PC-9 (cell line): ENCODE data around the gene CCDC87. TPM values are rescaled to one million over a fixed set of nuclear protein-coding genes. Genes with fewer than 3 reads are reported as not detected.

ENCODE experiments used
- BruUV-seq: library from RNA; stranded (reverse); fragments of 400-500 nt; replicated peaks from 2 replicates; lab custom pipeline; 2021; lab: Mats Ljungman, UMichigan
- CTCF ChIA-PET: fragments of 300-600 bp; sonication (Branson Sonifier 250); formaldehyde crosslinking; loops from one replicate; lab custom pipeline; 2022; ENCODE audit warnings: antibody characterized with exemption; lab: Charles Lee
- POLR2A ChIA-PET: fragments of 300-600 bp; sonication (Branson Sonifier 250); formaldehyde crosslinking; loops from one replicate; lab custom pipeline; 2022; ENCODE audit warnings: antibody characterized with exemption; ENCODE audit not compliant: unreplicated experiment; lab: Charles Lee
- DNase-seq, 2 experiments: peaks; one replicate each; pipeline versions ENCODE4 v3.0.0 to v3.0.0-alpha.2; 2015 to 2022; ENCODE audit warnings: mixed read lengths in 1 of 2
- H2AFZ ChIP-seq: fragments of 200-600 bp; sonication (generic); 2 replicates; pipeline ENCODE4 v1.8.1; 2017; ENCODE audit warnings: antibody characterized with exemption
- H3F3A ChIP-seq: fragments of 200-600 bp; sonication (generic); 2 replicates; pipeline ENCODE4 v1.8.1; 2017; ENCODE audit warnings: antibody characterized with exemption, mild to moderate bottlenecking, low read depth; ENCODE audit not compliant: insufficient read depth
- H3K27ac ChIP-seq: fragments of 200-600 bp; sonication (generic); 2 replicates; pipeline ENCODE4 v1.6.1; 2016; ENCODE audit warnings: mixed run types
- H3K27me3 ChIP-seq: fragments of 200-600 bp; sonication (generic); 2 replicates; pipeline ENCODE4 v1.6.1; 2016; ENCODE audit warnings: low read depth, mixed run types; ENCODE audit not compliant: insufficient read depth
- H3K36me3 ChIP-seq: fragments of 200-600 bp; sonication (generic); 2 replicates; pipeline ENCODE4 v1.6.1; 2016; ENCODE audit warnings: low read depth, mixed run types
- H3K4me1 ChIP-seq: fragments of 200-600 bp; sonication (generic); replicated peaks from 2 replicates; pipeline ENCODE4 v1.6.1; 2016; ENCODE audit warnings: mixed run types; ENCODE audit not compliant: insufficient read depth
- H3K4me2 ChIP-seq: fragments of 200-600 bp; sonication (generic); 2 replicates; pipeline ENCODE4 v1.6.1; 2017; ENCODE audit warnings: mixed run types
- H3K4me3 ChIP-seq: fragments of 200-600 bp; sonication (generic); 2 replicates; pipeline ENCODE4 v1.6.1; 2016; ENCODE audit warnings: mixed run types
- H3K79me2 ChIP-seq: fragments of 200-600 bp; sonication (generic); 2 replicates; pipeline ENCODE4 v1.6.1; 2017; ENCODE audit warnings: low read depth, mixed run types
- H3K9me2 ChIP-seq: fragments of 200-600 bp; sonication (generic); 2 replicates; pipeline ENCODE4 v1.8.1; 2017; ENCODE audit warnings: mild to moderate bottlenecking; ENCODE audit not compliant: insufficient read depth
- H3K9me3 ChIP-seq: fragments of 200-600 bp; sonication (generic); 2 replicates; pipeline ENCODE4 v1.8.1; 2016; ENCODE audit warnings: low read depth; ENCODE audit not compliant: insufficient read depth
- H4K20me1 ChIP-seq: fragments of 200-600 bp; sonication (generic); 2 replicates; pipeline ENCODE4 v1.8.1; 2017; ENCODE audit not compliant: insufficient read depth
- EZH2 ChIP-seq: fragments of 200-600 bp; sonication (generic); IDR thresholded peaks from 2 replicates; pipeline ENCODE4 v1.8.0; 2017; ENCODE audit warnings: antibody characterized with exemption, low read depth
- intact Hi-C: fragments of 100-400 bp; cut with micrococcal nuclease; formaldehyde crosslinking; loops from one replicate; pipeline ENCODE4 v1.10.0; 2022; ENCODE audit not compliant: unreplicated experiment
- total RNA-seq: library from RNA; stranded (reverse); gene quantifications from 2 replicates; pipeline ENCODE4 v1.2.3, GENCODE V29; 2021
- TF ChIP-seq, protein P1 (sequence below): fragments of 200-600 bp; sonication (generic); conservative IDR thresholded peaks from 2 replicates; pipeline ENCODE4 v1.6.1; 2017; ENCODE audit warnings: mixed run types, antibody characterized with exemption, mild to moderate bottlenecking, moderate library complexity

Gene CCDC87
- total RNA-seq, 1 experiment from 2014 or later, result 1.0 TPM

DNA sequence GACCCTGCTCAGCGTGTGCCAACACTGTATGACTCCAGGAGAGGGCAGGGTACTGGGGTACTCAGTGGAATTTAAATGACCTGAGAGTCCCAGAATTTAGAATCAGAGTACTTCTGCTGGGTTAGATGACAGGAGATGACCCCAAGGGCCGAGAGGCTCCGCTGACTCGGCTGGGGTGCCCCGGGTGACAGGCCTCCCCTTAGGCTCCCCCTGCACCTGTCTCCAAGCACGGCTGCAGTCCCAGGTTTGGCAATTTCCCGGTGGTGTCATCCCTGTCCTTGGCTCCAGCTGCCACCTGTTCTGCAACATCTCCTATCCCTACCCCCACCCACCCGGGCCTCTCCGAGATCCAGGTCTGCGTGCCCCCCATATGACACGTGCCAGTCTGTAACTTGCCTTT is 44.8 kb downstream of the CCDC87 start:
- Histone ChIP-seq H3F3A (peaks cover 14% of the 10 kb centered on the region; the same call in 1 of the 2 replicates), H3K9me2 (no peaks in the 10 kb centered on the region), H3K79me2 (no peaks in the 10 kb centered on the region), H3K27me3 (peaks cover 33% of the 10 kb centered on the region), H3K4me1 (peaks cover 13% of the 10 kb centered on the region), H4K20me1 (no peaks in the 10 kb centered on the region), H2AFZ (no peak overlapping the region), H3K4me3 (no peak overlapping the region), H3K36me3 (no peaks in the 10 kb centered on the region), H3K27ac (no peak overlapping the region), H3K4me2 (no peak overlapping the region), H3K9me3 (no peaks in the 10 kb centered on the region)
- intact Hi-C loops, result no loop called here
- CTCF ChIA-PET, result no interaction called here
- TF ChIP-seq EZH2, result no peak
- TF ChIP-seq, protein P1, sequence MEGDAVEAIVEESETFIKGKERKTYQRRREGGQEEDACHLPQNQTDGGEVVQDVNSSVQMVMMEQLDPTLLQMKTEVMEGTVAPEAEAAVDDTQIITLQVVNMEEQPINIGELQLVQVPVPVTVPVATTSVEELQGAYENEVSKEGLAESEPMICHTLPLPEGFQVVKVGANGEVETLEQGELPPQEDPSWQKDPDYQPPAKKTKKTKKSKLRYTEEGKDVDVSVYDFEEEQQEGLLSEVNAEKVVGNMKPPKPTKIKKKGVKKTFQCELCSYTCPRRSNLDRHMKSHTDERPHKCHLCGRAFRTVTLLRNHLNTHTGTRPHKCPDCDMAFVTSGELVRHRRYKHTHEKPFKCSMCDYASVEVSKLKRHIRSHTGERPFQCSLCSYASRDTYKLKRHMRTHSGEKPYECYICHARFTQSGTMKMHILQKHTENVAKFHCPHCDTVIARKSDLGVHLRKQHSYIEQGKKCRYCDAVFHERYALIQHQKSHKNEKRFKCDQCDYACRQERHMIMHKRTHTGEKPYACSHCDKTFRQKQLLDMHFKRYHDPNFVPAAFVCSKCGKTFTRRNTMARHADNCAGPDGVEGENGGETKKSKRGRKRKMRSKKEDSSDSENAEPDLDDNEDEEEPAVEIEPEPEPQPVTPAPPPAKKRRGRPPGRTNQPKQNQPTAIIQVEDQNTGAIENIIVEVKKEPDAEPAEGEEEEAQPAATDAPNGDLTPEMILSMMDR, result no peak
- no TSS peak for BruUV-seq
- POLR2A ChIA-PET, result no interaction called here
- no peak for DNase-seq

DNA sequence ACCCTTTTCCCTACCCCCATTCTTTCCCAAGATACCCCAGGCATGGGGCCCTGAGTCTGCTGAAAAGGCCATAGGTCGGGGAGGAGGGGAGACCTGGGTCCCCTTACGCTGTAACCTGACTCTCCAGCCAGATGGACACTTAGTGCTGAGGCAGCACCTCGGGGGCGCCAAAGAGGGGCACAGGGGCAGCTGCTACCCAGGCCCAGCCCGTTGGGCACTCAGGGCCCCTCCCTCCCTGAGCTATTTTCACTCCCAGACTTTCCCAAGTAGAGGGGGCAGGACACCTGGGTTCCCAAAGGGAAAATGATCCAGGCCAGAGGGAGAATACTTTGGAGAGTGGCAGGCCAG is 45.2 kb downstream of the CCDC87 start:
- TF ChIP-seq, protein P1, result no peak
- TF ChIP-seq EZH2, result no peak
- Histone ChIP-seq H3K27ac (no peak overlapping the region), H3K36me3 (no peaks in the 10 kb centered on the region), H3K4me2 (no peak overlapping the region), H3K27me3 (peaks cover 33% of the 10 kb centered on the region), H3K4me1 (peaks cover 13% of the 10 kb centered on the region), H3K9me3 (no peaks in the 10 kb centered on the region), H4K20me1 (no peaks in the 10 kb centered on the region), H2AFZ (no peak overlapping the region), H3K79me2 (no peaks in the 10 kb centered on the region), H3F3A (peaks cover 14% of the 10 kb centered on the region; the same call in 1 of the 2 replicates), H3K4me3 (no peak overlapping the region), H3K9me2 (no peaks in the 10 kb centered on the region)
- ChIA-PET POLR2A (no interaction called here), CTCF (no interaction called here)
- no peak for DNase-seq
- no TSS peak for BruUV-seq
- intact Hi-C loops, result loop anchor here (2.0 kb wide), 2 partner anchors 21 to 71 kb away; partner anchors contain the start of gene CTSF

DNA sequence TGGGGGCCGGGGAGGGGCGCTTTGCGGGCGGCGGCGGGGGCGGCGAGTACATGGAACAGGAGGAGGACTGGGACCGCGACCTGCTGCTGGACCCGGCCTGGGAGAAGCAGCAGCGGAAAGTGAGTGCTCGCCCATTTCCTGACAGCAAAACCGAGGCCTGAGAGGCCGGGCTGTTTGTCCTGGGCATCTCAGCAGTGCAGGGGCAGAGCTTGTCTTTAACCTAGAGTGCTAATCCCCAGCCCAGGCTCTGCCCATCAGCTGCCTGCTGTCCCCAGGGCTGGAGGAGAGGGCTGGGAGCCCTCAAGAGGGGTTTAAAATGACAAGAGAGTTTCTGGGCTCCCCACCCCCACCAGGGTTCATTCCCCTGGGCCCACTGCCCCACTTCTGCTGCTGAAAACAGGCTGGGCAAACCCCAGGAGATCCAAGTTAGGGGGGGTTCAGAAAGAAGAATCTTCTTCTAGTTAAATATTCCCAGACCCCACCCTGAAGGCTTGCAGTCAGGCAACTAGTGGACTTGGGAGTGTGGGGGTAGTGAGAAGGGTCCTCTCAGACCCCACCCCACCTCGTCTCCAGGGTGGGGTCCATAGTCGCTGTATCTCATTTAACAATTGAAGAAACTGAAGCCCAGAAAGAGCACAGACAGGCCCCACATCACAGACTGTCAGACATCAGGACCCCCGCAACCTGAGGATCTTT is 45.7 kb downstream of the CCDC87 start:
- Histone ChIP-seq H3F3A (peaks cover 14% of the 10 kb centered on the region; the same call in 1 of the 2 replicates), H2AFZ (no peak overlapping the region), H3K9me3 (no peaks in the 10 kb centered on the region), H3K9me2 (no peaks in the 10 kb centered on the region), H3K27ac (no peak overlapping the region), H3K79me2 (no peaks in the 10 kb centered on the region), H3K36me3 (no peaks in the 10 kb centered on the region), H3K4me2 (no peak overlapping the region), H4K20me1 (no peaks in the 10 kb centered on the region), H3K4me1 (peaks cover 13% of the 10 kb centered on the region), H3K27me3 (peaks cover 33% of the 10 kb centered on the region), H3K4me3 (no peak overlapping the region)
- CTCF ChIA-PET, result no interaction called here
- TF ChIP-seq EZH2, result no peak
- TF ChIP-seq, protein P1, result no peak
- no TSS peak for BruUV-seq
- POLR2A ChIA-PET, result no interaction called here
- no peak for DNase-seq
- intact Hi-C loops, result loop anchor here (2.0 kb wide), 2 partner anchors 22 to 72 kb away; partner anchors contain the start of gene CTSF
